ENCODE results near the gene GALNT14.

GALNT14 gene

DNA sequence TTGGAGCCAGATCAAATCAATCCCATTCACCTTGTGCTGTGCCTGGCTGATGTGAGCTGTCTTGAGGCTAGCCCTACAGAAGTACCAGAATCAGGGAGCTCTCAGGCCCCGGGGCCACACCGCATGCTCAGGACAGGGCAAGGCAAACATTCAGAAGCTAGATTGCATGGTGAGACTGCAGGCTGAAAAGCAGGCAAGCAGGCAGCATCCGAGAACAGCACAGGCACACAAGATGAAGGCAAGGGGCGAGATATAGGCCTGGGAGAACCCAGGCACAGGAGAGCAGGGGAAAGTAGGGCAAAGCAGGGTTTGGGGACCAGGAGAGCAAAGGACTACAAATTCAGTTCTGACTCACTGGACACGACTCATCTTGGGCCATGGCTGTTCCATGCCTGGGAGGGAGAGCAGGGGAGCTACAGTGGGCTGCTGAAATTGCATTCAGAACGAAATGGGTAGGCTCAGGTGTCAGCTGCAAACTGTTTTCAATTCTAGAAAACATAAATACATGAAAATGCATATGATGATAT lies 59.6 kb downstream of the GALNT14 start:
- Histone ChIP-seq H4K20me1 (ENCODE audit: insufficient read depth, low read length) (no peaks in the 10 kb centered on the region), H3K27me3 (replicated peaks; ENCODE audit: insufficient read depth, low read length) (no peaks in the 10 kb centered on the region), H3K9me2 (replicated peaks; ENCODE audit: insufficient read depth, low read length) (no peaks in the 10 kb centered on the region), H3F3A (ENCODE audit: insufficient read depth, low read length) (no peaks in the 10 kb centered on the region), H2AFZ (ENCODE audit: low read length) (no peak overlapping the region), H3K9ac (ENCODE audit: low read length) (no peak overlapping the region), H3K9me3 (replicated peaks; ENCODE audit: insufficient read depth, low read length) (no peaks in the 10 kb centered on the region), H3K4me2 (ENCODE audit: low read depth, low read length) (no peak overlapping the region), H3K79me2 (ENCODE audit: low read length) (no peaks in the 10 kb centered on the region), H3K4me1 (ENCODE audit: low read length) (no peaks in the 10 kb centered on the region), H3K4me3 (ENCODE audit: low read length) (no peak overlapping the region), H3K36me3 (replicated peaks; ENCODE audit: insufficient read depth, low read length) (no peaks in the 10 kb centered on the region), H3K27ac (ENCODE audit: low read length) (no peak overlapping the region)
- no peak for DNase-seq
- TF ChIP-seq EZH2 (optimal IDR thresholded peaks at IDR 0.05; ENCODE audit: low read depth, low read length), result no peak
- TF ChIP-seq EZH2phosphoT487 (IDR thresholded peaks at IDR 0.05; ENCODE audit: low read length), result no peak
- TF ChIP-seq, protein P1, sequence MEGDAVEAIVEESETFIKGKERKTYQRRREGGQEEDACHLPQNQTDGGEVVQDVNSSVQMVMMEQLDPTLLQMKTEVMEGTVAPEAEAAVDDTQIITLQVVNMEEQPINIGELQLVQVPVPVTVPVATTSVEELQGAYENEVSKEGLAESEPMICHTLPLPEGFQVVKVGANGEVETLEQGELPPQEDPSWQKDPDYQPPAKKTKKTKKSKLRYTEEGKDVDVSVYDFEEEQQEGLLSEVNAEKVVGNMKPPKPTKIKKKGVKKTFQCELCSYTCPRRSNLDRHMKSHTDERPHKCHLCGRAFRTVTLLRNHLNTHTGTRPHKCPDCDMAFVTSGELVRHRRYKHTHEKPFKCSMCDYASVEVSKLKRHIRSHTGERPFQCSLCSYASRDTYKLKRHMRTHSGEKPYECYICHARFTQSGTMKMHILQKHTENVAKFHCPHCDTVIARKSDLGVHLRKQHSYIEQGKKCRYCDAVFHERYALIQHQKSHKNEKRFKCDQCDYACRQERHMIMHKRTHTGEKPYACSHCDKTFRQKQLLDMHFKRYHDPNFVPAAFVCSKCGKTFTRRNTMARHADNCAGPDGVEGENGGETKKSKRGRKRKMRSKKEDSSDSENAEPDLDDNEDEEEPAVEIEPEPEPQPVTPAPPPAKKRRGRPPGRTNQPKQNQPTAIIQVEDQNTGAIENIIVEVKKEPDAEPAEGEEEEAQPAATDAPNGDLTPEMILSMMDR (IDR thresholded peaks at IDR 0.05; ENCODE audit: low read length), result no peak

DNA sequence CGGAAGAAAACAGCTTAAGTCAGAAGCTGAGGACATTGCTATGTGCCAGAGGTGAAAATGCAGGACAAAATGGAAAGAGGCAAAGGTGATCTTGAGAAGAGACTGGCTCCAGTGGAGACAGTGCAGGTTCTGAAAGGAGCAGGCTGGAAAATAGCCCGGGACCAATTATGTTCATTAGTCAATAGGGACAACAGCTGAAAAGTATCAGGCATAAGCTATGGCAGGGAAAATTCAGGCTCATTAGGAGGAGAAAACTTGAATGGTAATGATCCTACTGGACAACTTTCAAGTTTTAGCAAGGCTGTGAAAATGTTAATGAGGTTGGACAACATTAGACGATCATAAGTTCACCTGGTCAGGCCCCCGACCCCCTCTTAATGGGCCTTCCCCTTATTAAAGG lies 60.2 kb downstream of the GALNT14 start:
- no peak overlapping the region for H3K4me3 ChIP-seq (ENCODE audit: low read length)
- no peaks in the 10 kb centered on the region for H3K36me3 ChIP-seq (replicated peaks; ENCODE audit: insufficient read depth, low read length)
- H2AFZ ChIP-seq (ENCODE audit: low read length), result no peak overlapping the region
- H3K27me3 ChIP-seq (replicated peaks; ENCODE audit: insufficient read depth, low read length), result no peaks in the 10 kb centered on the region
- DNase-seq, result no peak
- H3F3A ChIP-seq (ENCODE audit: insufficient read depth, low read length), result no peaks in the 10 kb centered on the region
- no peak overlapping the region for H3K27ac ChIP-seq (ENCODE audit: low read length)
- H3K4me2 ChIP-seq (ENCODE audit: low read depth, low read length), result no peak overlapping the region
- no peak overlapping the region for H3K9ac ChIP-seq (ENCODE audit: low read length)
- H3K9me3 ChIP-seq (replicated peaks; ENCODE audit: insufficient read depth, low read length), result no peaks in the 10 kb centered on the region
- no peak for TF ChIP-seq EZH2 (optimal IDR thresholded peaks at IDR 0.05; ENCODE audit: low read depth, low read length)
- no peaks in the 10 kb centered on the region for H3K9me2 ChIP-seq (replicated peaks; ENCODE audit: insufficient read depth, low read length)
- no peaks in the 10 kb centered on the region for H4K20me1 ChIP-seq (ENCODE audit: insufficient read depth, low read length)
- no peaks in the 10 kb centered on the region for H3K79me2 ChIP-seq (ENCODE audit: low read length)
- no peaks in the 10 kb centered on the region for H3K4me1 ChIP-seq (ENCODE audit: low read length)

DNA sequence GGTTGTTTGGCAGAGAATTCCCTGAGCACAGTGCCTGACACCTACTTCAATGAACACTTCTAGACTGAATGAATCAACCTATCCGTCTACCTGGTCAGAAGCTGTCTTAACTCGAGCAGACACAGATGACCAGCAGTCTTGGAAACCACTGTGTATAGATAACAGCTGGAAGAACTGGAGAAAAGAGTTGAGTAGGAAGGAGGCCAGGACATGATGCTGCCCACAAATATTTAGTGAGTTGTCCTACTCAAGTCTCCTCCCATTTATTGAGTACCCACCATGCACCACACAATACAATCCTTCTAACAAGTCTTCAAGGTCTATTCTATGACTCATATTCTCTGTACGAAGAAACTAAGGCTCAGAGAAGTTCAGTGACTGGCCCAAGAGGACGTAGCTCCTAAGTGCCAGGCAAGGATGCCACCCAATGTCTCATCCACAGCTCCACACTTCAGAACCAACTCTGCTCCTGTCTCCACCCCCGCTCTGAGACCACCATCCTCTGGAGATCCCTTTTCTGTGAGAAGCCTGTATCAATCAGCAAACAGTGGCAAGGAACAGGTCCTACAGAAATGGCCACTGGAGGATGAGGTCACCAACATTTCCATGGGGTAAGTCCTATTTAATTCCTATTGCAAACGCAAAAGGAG lies 62.2 kb downstream of the GALNT14 start:
- no peaks in the 10 kb centered on the region for H3K79me2 ChIP-seq (ENCODE audit: low read length)

More for the DNA sequence above, 62.2 kb downstream of the GALNT14 start:
- DNase-seq, result no peak
- H3K27ac ChIP-seq (ENCODE audit: low read length), result no peak overlapping the region
- H3K9me3 ChIP-seq (replicated peaks; ENCODE audit: insufficient read depth, low read length), result no peaks in the 10 kb centered on the region
- H3K27me3 ChIP-seq (replicated peaks; ENCODE audit: insufficient read depth, low read length), result no peaks in the 10 kb centered on the region
- TF ChIP-seq EZH2phosphoT487 (IDR thresholded peaks at IDR 0.05; ENCODE audit: low read length) (no peak), EZH2 (optimal IDR thresholded peaks at IDR 0.05; ENCODE audit: low read depth, low read length) (no peak)
- TF ChIP-seq, protein P1 (IDR thresholded peaks at IDR 0.05; ENCODE audit: low read length), result no peak
- H3K9ac ChIP-seq (ENCODE audit: low read length), result no peak overlapping the region
- H3K36me3 ChIP-seq (replicated peaks; ENCODE audit: insufficient read depth, low read length), result no peaks in the 10 kb centered on the region
- no peak overlapping the region for H2AFZ ChIP-seq (ENCODE audit: low read length)
- H3K4me1 ChIP-seq (ENCODE audit: low read length), result no peaks in the 10 kb centered on the region
- H3K9me2 ChIP-seq (replicated peaks; ENCODE audit: insufficient read depth, low read length), result no peaks in the 10 kb centered on the region
- no peak overlapping the region for H3K4me2 ChIP-seq (ENCODE audit: low read depth, low read length)
- no peak overlapping the region for H3K4me3 ChIP-seq (ENCODE audit: low read length)
- H3F3A ChIP-seq (ENCODE audit: insufficient read depth, low read length), result no peaks in the 10 kb centered on the region
- no peaks in the 10 kb centered on the region for H4K20me1 ChIP-seq (ENCODE audit: insufficient read depth, low read length)
